PC-3 (cell line): ENCODE results near the gene ZNF221.

Experiments
- EZH2 ChIP-seq: fragments of 300-600 bp; sonication (generic); IDR thresholded peaks from one replicate; pipeline ENCODE4 v1.6.1; 2017; ENCODE audit warnings: antibody characterized with exemption, mild to moderate bottlenecking, low read length; ENCODE audit not compliant: unreplicated experiment
- TF ChIP-seq, protein P1 (sequence below): fragments of 300-600 bp; sonication (generic); conservative IDR thresholded peaks from 2 replicates; pipeline ENCODE4 v1.5.1; 2017; ENCODE audit warnings: antibody characterized with exemption, low read depth, mild to moderate bottlenecking, low read length

DNA sequence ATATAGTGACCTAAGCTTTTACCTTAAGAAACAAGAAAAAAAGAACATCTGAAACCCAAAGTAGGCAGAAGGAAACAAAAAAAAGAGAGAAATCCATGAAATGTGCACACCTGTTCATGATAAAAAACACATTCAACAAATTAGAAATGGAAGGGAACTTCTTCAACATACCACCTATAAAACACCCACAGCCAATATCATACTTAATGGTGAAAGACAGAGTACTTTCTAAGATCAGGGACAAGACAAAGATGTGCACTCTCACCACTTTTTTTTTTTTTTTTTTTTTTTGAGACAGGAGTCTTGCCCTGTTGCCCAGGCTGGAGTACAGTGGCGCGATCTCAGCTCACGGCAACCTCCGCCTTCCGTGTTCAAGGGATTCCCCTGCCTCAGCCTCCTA is 45.1 kb upstream of the ZNF221 start:
- TF ChIP-seq, protein P1, sequence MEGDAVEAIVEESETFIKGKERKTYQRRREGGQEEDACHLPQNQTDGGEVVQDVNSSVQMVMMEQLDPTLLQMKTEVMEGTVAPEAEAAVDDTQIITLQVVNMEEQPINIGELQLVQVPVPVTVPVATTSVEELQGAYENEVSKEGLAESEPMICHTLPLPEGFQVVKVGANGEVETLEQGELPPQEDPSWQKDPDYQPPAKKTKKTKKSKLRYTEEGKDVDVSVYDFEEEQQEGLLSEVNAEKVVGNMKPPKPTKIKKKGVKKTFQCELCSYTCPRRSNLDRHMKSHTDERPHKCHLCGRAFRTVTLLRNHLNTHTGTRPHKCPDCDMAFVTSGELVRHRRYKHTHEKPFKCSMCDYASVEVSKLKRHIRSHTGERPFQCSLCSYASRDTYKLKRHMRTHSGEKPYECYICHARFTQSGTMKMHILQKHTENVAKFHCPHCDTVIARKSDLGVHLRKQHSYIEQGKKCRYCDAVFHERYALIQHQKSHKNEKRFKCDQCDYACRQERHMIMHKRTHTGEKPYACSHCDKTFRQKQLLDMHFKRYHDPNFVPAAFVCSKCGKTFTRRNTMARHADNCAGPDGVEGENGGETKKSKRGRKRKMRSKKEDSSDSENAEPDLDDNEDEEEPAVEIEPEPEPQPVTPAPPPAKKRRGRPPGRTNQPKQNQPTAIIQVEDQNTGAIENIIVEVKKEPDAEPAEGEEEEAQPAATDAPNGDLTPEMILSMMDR, result no peak
- TF ChIP-seq EZH2, result no peak
